ENCODE measurements around the gene MRPL20.

GRCh38 chr1:1451696-1452364 is 44.7 kb upstream of the MRPL20 start:
- TF ChIP-seq CTCF (IDR thresholded peaks at IDR 0.05): no peak
- TF ChIP-seq EP300 (IDR thresholded peaks at IDR 0.05): no peak
